Epithelial cell of esophagus (primary cell): ENCODE measurements around the gene RBMS1.

ENCODE experiments used
- DNase-seq: peaks from one replicate; pipeline ENCODE4 v3.0.0; 2010; ENCODE audit warnings: low read depth
- H3K4me3 ChIP-seq: 2 replicates; pipeline ENCODE4 v1.5.1; 2011; ENCODE audit warnings: mild to moderate bottlenecking, low read length, control low read depth
- CTCF ChIP-seq: IDR thresholded peaks from 2 replicates; pipeline ENCODE4 v1.5.1; 2011; ENCODE audit warnings: low read depth, mild to moderate bottlenecking, low read length, control low read depth, inconsistent platforms; ENCODE audit not compliant: insufficient read depth; ENCODE audit errors: missing control alignments

RBMS1 gene

GRCh38 chr2:160252278-160252887 is 241.2 kb downstream of the RBMS1 start:
- DNase-seq: peak; percentile 54
- no peak overlapping the region for H3K4me3 ChIP-seq
- TF ChIP-seq CTCF: peak; percentile 70

GRCh38 chr2:160251569-160251968 is 242.0 kb downstream of the RBMS1 start:
- DNase-seq: no peak
- no peak for TF ChIP-seq CTCF
- H3K4me3 ChIP-seq: no peak overlapping the region

GRCh38 chr2:160249876-160250275 is 243.7 kb downstream of the RBMS1 start:
- no peak for DNase-seq
- TF ChIP-seq CTCF: no peak

GRCh38 chr2:160247296-160248035 is 246.1 kb downstream of the RBMS1 start:
- DNase-seq: no peak
- no peak for TF ChIP-seq CTCF
- H3K4me3 ChIP-seq: no peak overlapping the region

More at GRCh38 chr2:160249876-160250275, 243.7 kb downstream of the RBMS1 start:
- H3K4me3 ChIP-seq: no peak overlapping the region

- no peak for TF ChIP-seq CTCF
- peak; percentile 49 for DNase-seq
- no peak overlapping the region for H3K4me3 ChIP-seq
Measured at GRCh38 chr2:160246356-160246755, 247.3 kb downstream of the RBMS1 start.

- no peak for DNase-seq
- H3K4me3 ChIP-seq: no peak overlapping the region
- TF ChIP-seq CTCF: no peak
Measured at GRCh38 chr2:160245614-160246155, 247.9 kb downstream of the RBMS1 start.
